ENCODE measurements around the gene TRIO.

The TRIO gene

GRCh38 chr5:14256026-14256690 lies 113.0 kb downstream of the TRIO start:
- H3K9ac ChIP-seq (ENCODE audit: low read length) = no peak overlapping the region
- no peak overlapping the region for H3K27ac ChIP-seq (ENCODE audit: low read length)
- H3K4me1 ChIP-seq (ENCODE audit: low read length) = no peaks in the 10 kb centered on the region
- H3K36me3 ChIP-seq (replicated peaks; ENCODE audit: insufficient read depth, low read length) = no peaks in the 10 kb centered on the region
- no peaks in the 10 kb centered on the region for H3K9me2 ChIP-seq (replicated peaks; ENCODE audit: insufficient read depth, low read length)
- H2AFZ ChIP-seq (ENCODE audit: low read length) = no peak overlapping the region
- H3K27me3 ChIP-seq (replicated peaks; ENCODE audit: insufficient read depth, low read length) = no peaks in the 10 kb centered on the region
- H3K4me2 ChIP-seq (ENCODE audit: low read depth, low read length) = no peak overlapping the region
- no peak overlapping the region for H3K4me3 ChIP-seq (ENCODE audit: low read length)
- no peaks in the 10 kb centered on the region for H3K9me3 ChIP-seq (replicated peaks; ENCODE audit: insufficient read depth, low read length)
- DNase-seq = no peak
- no peaks in the 10 kb centered on the region for H3F3A ChIP-seq (ENCODE audit: insufficient read depth, low read length)
- peaks cover 64% of the 10 kb centered on the region for H3K79me2 ChIP-seq (ENCODE audit: low read length)
- H4K20me1 ChIP-seq (ENCODE audit: insufficient read depth, low read length) = no peaks in the 10 kb centered on the region
- TF ChIP-seq EZH2 (optimal IDR thresholded peaks at IDR 0.05; ENCODE audit: low read depth, low read length) = no peak
- no peak for TF ChIP-seq EZH2phosphoT487 (IDR thresholded peaks at IDR 0.05; ENCODE audit: low read length)
- no peak for TF ChIP-seq CTCF (IDR thresholded peaks at IDR 0.05; ENCODE audit: low read length)

GRCh38 chr5:14256756-14257393 lies 113.7 kb downstream of the TRIO start:
- TF ChIP-seq EZH2 (optimal IDR thresholded peaks at IDR 0.05; ENCODE audit: low read depth, low read length) = no peak
- no peak for TF ChIP-seq CTCF (IDR thresholded peaks at IDR 0.05; ENCODE audit: low read length)
- TF ChIP-seq EZH2phosphoT487 (IDR thresholded peaks at IDR 0.05; ENCODE audit: low read length) = no peak
- H3K4me1 ChIP-seq (ENCODE audit: low read length) = no peaks in the 10 kb centered on the region
- no peaks in the 10 kb centered on the region for H3K9me2 ChIP-seq (replicated peaks; ENCODE audit: insufficient read depth, low read length)
- no peak for DNase-seq
- no peak overlapping the region for H3K4me3 ChIP-seq (ENCODE audit: low read length)
- no peak overlapping the region for H3K9ac ChIP-seq (ENCODE audit: low read length)
- H4K20me1 ChIP-seq (ENCODE audit: insufficient read depth, low read length) = no peaks in the 10 kb centered on the region
- H3K9me3 ChIP-seq (replicated peaks; ENCODE audit: insufficient read depth, low read length) = no peaks in the 10 kb centered on the region
- H3K27me3 ChIP-seq (replicated peaks; ENCODE audit: insufficient read depth, low read length) = no peaks in the 10 kb centered on the region
- H3K79me2 ChIP-seq (ENCODE audit: low read length) = peaks cover 65% of the 10 kb centered on the region
- no peaks in the 10 kb centered on the region for H3K36me3 ChIP-seq (replicated peaks; ENCODE audit: insufficient read depth, low read length)
- H3K4me2 ChIP-seq (ENCODE audit: low read depth, low read length) = no peak overlapping the region
- no peak overlapping the region for H3K27ac ChIP-seq (ENCODE audit: low read length)
- no peaks in the 10 kb centered on the region for H3F3A ChIP-seq (ENCODE audit: insufficient read depth, low read length)
- no peak overlapping the region for H2AFZ ChIP-seq (ENCODE audit: low read length)

- no peaks in the 10 kb centered on the region for H3K27me3 ChIP-seq (replicated peaks; ENCODE audit: insufficient read depth, low read length)
- H4K20me1 ChIP-seq (ENCODE audit: insufficient read depth, low read length) = no peaks in the 10 kb centered on the region
- H2AFZ ChIP-seq (ENCODE audit: low read length) = no peak overlapping the region
- no peaks in the 10 kb centered on the region for H3K36me3 ChIP-seq (replicated peaks; ENCODE audit: insufficient read depth, low read length)
- H3K9me3 ChIP-seq (replicated peaks; ENCODE audit: insufficient read depth, low read length) = no peaks in the 10 kb centered on the region
- H3F3A ChIP-seq (ENCODE audit: insufficient read depth, low read length) = no peaks in the 10 kb centered on the region
- peaks cover 65% of the 10 kb centered on the region for H3K79me2 ChIP-seq (ENCODE audit: low read length)
- no peak overlapping the region for H3K4me2 ChIP-seq (ENCODE audit: low read depth, low read length)
- H3K9me2 ChIP-seq (replicated peaks; ENCODE audit: insufficient read depth, low read length) = no peaks in the 10 kb centered on the region
- H3K4me3 ChIP-seq (ENCODE audit: low read length) = no peak overlapping the region
- H3K27ac ChIP-seq (ENCODE audit: low read length) = no peak overlapping the region
- DNase-seq = no peak
- TF ChIP-seq EZH2phosphoT487 (IDR thresholded peaks at IDR 0.05; ENCODE audit: low read length) = no peak
- no peak for TF ChIP-seq EZH2 (optimal IDR thresholded peaks at IDR 0.05; ENCODE audit: low read depth, low read length)
- no peak for TF ChIP-seq CTCF (IDR thresholded peaks at IDR 0.05; ENCODE audit: low read length)
- H3K4me1 ChIP-seq (ENCODE audit: low read length) = no peaks in the 10 kb centered on the region
- H3K9ac ChIP-seq (ENCODE audit: low read length) = no peak overlapping the region
Observed at GRCh38 chr5:14257995-14258403, 114.9 kb downstream of the TRIO start.
